WTC11 (cell line): ENCODE data around the gene SURF1. TPM values are rescaled to one million over a fixed set of nuclear protein-coding genes. Genes with fewer than 3 reads are reported as not detected.
A peak's percentile ranks its signal among the peaks of the same experiment; 100 is the strongest.

Experiments
- ATAC-seq: fragments of 200-7000 bp; cut with Tn5 transposase; 2 replicates; pipeline ENCODE4 v1.10.0; 2021; ENCODE audit warnings: mild to moderate bottlenecking, moderate library complexity
- CTCF ChIA-PET: fragments of 300-600 bp; sonication (Branson Sonifier 250); formaldehyde crosslinking; loops from one replicate; lab custom pipeline; 2021; ENCODE audit warnings: antibody characterized with exemption; lab: Charles Lee
- POLR2A ChIA-PET: fragments of 350-600 bp; sonication (Branson Sonifier 250); formaldehyde crosslinking; loops from one replicate; lab custom pipeline; 2021; ENCODE audit warnings: antibody characterized with exemption; lab: Charles Lee
- DNase-seq: peaks from one replicate; pipeline ENCODE4 v3.0.0; 2021; ENCODE audit warnings: low spot score
- H3K27ac Mint-ChIP-seq: 2 replicates; pipeline ENCODE4 v1.8.0; 2021; ENCODE audit warnings: mixed read lengths
- H3K27me3 Mint-ChIP-seq: 2 replicates; pipeline ENCODE4 v1.8.0; 2021; ENCODE audit warnings: low read depth, mild to moderate bottlenecking, moderate library complexity, mixed read lengths
- H3K36me3 Mint-ChIP-seq: 2 replicates; pipeline ENCODE4 v1.8.0; 2021; ENCODE audit warnings: mixed read lengths
- H3K4me1 Mint-ChIP-seq: 2 replicates; pipeline ENCODE4 v1.8.0; 2022; ENCODE audit warnings: mixed read lengths
- H3K4me3 Mint-ChIP-seq: 2 replicates; pipeline ENCODE4 v1.8.0; 2021; ENCODE audit warnings: mild to moderate bottlenecking, moderate library complexity, mixed read lengths
- H3K9me3 Mint-ChIP-seq: 2 replicates; pipeline ENCODE4 v1.8.0; 2021; ENCODE audit warnings: mixed read lengths
- CREB1 ChIP-seq: sonication (generic); formaldehyde crosslinking; IDR thresholded peaks from 2 replicates; pipeline ENCODE4 v1.8.0; 2023; ENCODE audit warnings: mild to moderate bottlenecking, missing genetic modification reagents
- E2F5 ChIP-seq: sonication (generic); formaldehyde crosslinking; IDR thresholded peaks from 2 replicates; pipeline ENCODE4 v1.8.1; 2022; ENCODE audit warnings: mild to moderate bottlenecking, moderate library complexity, missing genetic modification reagents
- EMX1 ChIP-seq: fragments of 250-450 bp; sonication (Bioruptor Pico); IDR thresholded peaks from 2 replicates; pipeline ENCODE4 v1.8.0; 2021; ENCODE audit warnings: mild to moderate bottlenecking
- ETV6 ChIP-seq: sonication (generic); formaldehyde crosslinking; IDR thresholded peaks from 2 replicates; pipeline ENCODE4 v1.8.1; 2022; ENCODE audit warnings: mild to moderate bottlenecking, missing genetic modification reagents
- FOXJ3 ChIP-seq: sonication (generic); formaldehyde crosslinking; IDR thresholded peaks from 2 replicates; pipeline ENCODE4 v1.9.0; 2021; ENCODE audit warnings: missing genetic modification reagents, mild to moderate bottlenecking, borderline replicate concordance
- FOXK1 ChIP-seq: sonication (generic); formaldehyde crosslinking; IDR thresholded peaks from 2 replicates; pipeline ENCODE4 v1.8.0; 2022; ENCODE audit warnings: mild to moderate bottlenecking, moderate library complexity, missing genetic modification reagents
- FOXP4 ChIP-seq: sonication (generic); formaldehyde crosslinking; IDR thresholded peaks from 2 replicates; pipeline ENCODE4 v1.8.0; 2022; ENCODE audit warnings: mild to moderate bottlenecking, missing genetic modification reagents
- HMGA2 ChIP-seq: fragments of 250-450 bp; sonication (Bioruptor Pico); IDR thresholded peaks from 2 replicates; pipeline ENCODE4 v1.4.0; 2021; ENCODE audit warnings: mild to moderate bottlenecking, moderate library complexity
- IRF1 ChIP-seq: sonication (generic); formaldehyde crosslinking; IDR thresholded peaks from 2 replicates; pipeline ENCODE4 v1.8.0; 2023; ENCODE audit warnings: missing genetic modification reagents
- MLX ChIP-seq: sonication (generic); formaldehyde crosslinking; IDR thresholded peaks from 2 replicates; pipeline ENCODE4 v1.8.1; 2023; ENCODE audit warnings: mild to moderate bottlenecking, missing genetic modification reagents, moderate library complexity
- NR1H2 ChIP-seq: sonication (generic); formaldehyde crosslinking; IDR thresholded peaks from 2 replicates; pipeline ENCODE4 v1.9.0; 2021; ENCODE audit warnings: mild to moderate bottlenecking, moderate library complexity, missing genetic modification reagents
- NR2C2 ChIP-seq: sonication (generic); formaldehyde crosslinking; IDR thresholded peaks from 2 replicates; pipeline ENCODE4 v1.8.0; 2022; ENCODE audit warnings: mild to moderate bottlenecking, missing genetic modification reagents
- TEAD1 ChIP-seq: sonication (generic); formaldehyde crosslinking; IDR thresholded peaks from 2 replicates; pipeline ENCODE4 v1.8.0; 2022; ENCODE audit warnings: mild to moderate bottlenecking, missing genetic modification reagents
- USF1 ChIP-seq: sonication (generic); formaldehyde crosslinking; IDR thresholded peaks from 2 replicates; pipeline ENCODE4 v1.8.0; 2022; ENCODE audit warnings: mild to moderate bottlenecking, missing genetic modification reagents
- ZNF138 ChIP-seq: sonication (generic); formaldehyde crosslinking; conservative IDR thresholded peaks from 2 replicates; pipeline ENCODE4 v1.8.1; 2022; ENCODE audit warnings: mild to moderate bottlenecking, moderate library complexity, missing genetic modification reagents
- ZNF219 ChIP-seq: sonication (generic); formaldehyde crosslinking; IDR thresholded peaks from 2 replicates; pipeline ENCODE4 v1.8.0; 2023; ENCODE audit warnings: missing genetic modification reagents, mild to moderate bottlenecking, borderline replicate concordance
- ZNF317 ChIP-seq: sonication (generic); formaldehyde crosslinking; IDR thresholded peaks from 2 replicates; pipeline ENCODE4 v1.8.1; 2023; ENCODE audit warnings: low read depth, mild to moderate bottlenecking, moderate library complexity, missing genetic modification reagents, borderline replicate concordance
- ZNF425 ChIP-seq: fragments of 250-450 bp; sonication (Bioruptor Pico); conservative IDR thresholded peaks from 2 replicates; pipeline ENCODE4 v1.9.0; 2021; ENCODE audit warnings: mild to moderate bottlenecking
- total RNA-seq: library from RNA; stranded (reverse); gene quantifications from 3 replicates; pipeline ENCODE4 v1.2.3, GENCODE V29; 2021
- TF ChIP-seq, protein P1 (sequence below): sonication (generic); formaldehyde crosslinking; IDR thresholded peaks from 2 replicates; pipeline ENCODE4 v1.8.0; 2022; ENCODE audit warnings: missing genetic modification reagents
- TF ChIP-seq, protein P2 (sequence below): sonication (generic); formaldehyde crosslinking; IDR thresholded peaks from 2 replicates; pipeline ENCODE4 v1.8.1; 2022; ENCODE audit warnings: mild to moderate bottlenecking, missing genetic modification reagents, moderate library complexity, borderline replicate concordance

SURF1 gene
- total RNA-seq, 1 experiment from 2014 or later = 33.3 TPM

DNA sequence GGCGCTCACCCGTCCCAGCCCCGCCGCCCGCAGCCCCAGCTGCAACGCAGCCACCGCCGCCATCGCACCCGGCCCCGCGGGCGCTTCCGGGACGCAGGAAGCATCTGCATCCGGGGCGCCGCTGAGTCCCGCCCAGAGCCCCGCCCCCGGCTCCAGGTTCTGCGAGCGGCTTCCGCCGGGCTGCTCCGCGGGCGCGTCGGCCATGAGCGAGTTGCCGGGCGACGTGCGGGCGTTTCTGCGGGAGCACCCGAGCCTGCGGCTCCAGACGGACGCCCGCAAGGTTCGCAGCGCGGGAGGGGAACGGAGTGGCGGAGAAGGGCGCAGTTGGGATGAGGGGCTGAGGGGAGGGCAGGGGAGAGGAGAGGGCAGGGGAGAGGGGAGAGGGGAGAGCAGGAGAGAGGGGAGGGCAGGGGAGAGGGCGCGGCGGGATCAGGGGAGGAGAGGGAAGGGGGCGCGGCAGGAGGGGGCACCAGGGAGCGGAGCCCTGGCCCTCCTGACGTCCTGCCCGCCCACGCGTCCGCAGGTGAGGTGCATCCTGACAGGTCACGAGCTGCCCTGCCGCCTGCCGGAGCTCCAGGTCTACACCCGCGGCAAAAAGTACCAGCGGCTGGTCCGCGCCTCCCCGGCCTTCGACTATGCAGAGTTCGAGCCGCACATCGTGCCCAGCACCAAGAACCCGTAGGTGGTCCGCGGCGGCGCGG is at the start of gene SURF1, which contains the start of gene SURF2 (continued):
- TF ChIP-seq ZNF425 (CRISPR knock-in tag) (no peak), CREB1 (CRISPR knock-in tag) (no peak), HMGA2 (CRISPR knock-in tag) (no peak), NR1H2 (CRISPR knock-in tag) (no peak), FOXP4 (CRISPR knock-in tag) (0 out of 2 replicates have a peak, but pooled peaks have one; percentile 33), NR2C2 (CRISPR knock-in tag) (peak; percentile 82), TEAD1 (CRISPR knock-in tag) (peak; percentile 35; the same call in 1 of the 2 replicates), E2F5 (peak; percentile 27; the same call in 1 of the 2 replicates), ZNF138 (CRISPR knock-in tag) (no peak), IRF1 (no peak), ZNF219 (CRISPR knock-in tag) (no peak), USF1 (CRISPR knock-in tag) (no peak), FOXJ3 (CRISPR knock-in tag) (no peak), ZNF317 (CRISPR knock-in tag) (no peak)
- TF ChIP-seq, all 79 proteins: peak for 17

- Mint-ChIP-seq H3K36me3 (peaks cover 51% of the 10 kb centered on the region), H3K9me3 (no peaks in the 10 kb centered on the region), H3K4me1 (no peaks in the 10 kb centered on the region), H3K4me3 (no peak overlapping the region), H3K27me3 (no peaks in the 10 kb centered on the region), H3K27ac (0 out of 2 replicates have a peak overlapping the region, but pooled peaks have one; percentile 41)
- DNase-seq (no peak), ATAC-seq (no peak)
- CTCF ChIA-PET = no interaction called here
- POLR2A ChIA-PET = no interaction called here
- TF ChIP-seq EMX1 (CRISPR knock-in tag) (no peak), FOXK1 (no peak), ZNF219 (CRISPR knock-in tag) (no peak), ETV6 (no peak), MLX (CRISPR knock-in tag) (no peak), ZNF138 (CRISPR knock-in tag) (no peak)
- TF ChIP-seq, protein P1, sequence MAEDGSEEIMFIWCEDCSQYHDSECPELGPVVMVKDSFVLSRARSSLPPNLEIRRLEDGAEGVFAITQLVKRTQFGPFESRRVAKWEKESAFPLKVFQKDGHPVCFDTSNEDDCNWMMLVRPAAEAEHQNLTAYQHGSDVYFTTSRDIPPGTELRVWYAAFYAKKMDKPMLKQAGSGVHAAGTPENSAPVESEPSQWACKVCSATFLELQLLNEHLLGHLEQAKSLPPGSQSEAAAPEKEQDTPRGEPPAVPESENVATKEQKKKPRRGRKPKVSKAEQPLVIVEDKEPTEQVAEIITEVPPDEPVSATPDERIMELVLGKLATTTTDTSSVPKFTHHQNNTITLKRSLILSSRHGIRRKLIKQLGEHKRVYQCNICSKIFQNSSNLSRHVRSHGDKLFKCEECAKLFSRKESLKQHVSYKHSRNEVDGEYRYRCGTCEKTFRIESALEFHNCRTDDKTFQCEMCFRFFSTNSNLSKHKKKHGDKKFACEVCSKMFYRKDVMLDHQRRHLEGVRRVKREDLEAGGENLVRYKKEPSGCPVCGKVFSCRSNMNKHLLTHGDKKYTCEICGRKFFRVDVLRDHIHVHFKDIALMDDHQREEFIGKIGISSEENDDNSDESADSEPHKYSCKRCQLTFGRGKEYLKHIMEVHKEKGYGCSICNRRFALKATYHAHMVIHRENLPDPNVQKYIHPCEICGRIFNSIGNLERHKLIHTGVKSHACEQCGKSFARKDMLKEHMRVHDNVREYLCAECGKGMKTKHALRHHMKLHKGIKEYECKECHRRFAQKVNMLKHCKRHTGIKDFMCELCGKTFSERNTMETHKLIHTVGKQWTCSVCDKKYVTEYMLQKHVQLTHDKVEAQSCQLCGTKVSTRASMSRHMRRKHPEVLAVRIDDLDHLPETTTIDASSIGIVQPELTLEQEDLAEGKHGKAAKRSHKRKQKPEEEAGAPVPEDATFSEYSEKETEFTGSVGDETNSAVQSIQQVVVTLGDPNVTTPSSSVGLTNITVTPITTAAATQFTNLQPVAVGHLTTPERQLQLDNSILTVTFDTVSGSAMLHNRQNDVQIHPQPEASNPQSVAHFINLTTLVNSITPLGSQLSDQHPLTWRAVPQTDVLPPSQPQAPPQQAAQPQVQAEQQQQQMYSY = no peak
- TF ChIP-seq, protein P2, sequence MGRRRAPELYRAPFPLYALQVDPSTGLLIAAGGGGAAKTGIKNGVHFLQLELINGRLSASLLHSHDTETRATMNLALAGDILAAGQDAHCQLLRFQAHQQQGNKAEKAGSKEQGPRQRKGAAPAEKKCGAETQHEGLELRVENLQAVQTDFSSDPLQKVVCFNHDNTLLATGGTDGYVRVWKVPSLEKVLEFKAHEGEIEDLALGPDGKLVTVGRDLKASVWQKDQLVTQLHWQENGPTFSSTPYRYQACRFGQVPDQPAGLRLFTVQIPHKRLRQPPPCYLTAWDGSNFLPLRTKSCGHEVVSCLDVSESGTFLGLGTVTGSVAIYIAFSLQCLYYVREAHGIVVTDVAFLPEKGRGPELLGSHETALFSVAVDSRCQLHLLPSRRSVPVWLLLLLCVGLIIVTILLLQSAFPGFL (CRISPR knock-in tag) = no peak
Measured at GRCh38 chr9:133405508-133406438, 49.5 kb upstream of the SURF1 start.
